Mesothelial cell of epicardium (in vitro differentiated cells): ENCODE data around the gene NFATC1. TPM values are rescaled to one million over a fixed set of nuclear protein-coding genes. Genes with fewer than 3 reads are reported as not detected.

Experiments
- DNase-seq, 2 experiments: peaks; one replicate each; pipeline ENCODE4 v3.0.0; 2021; ENCODE audit warnings: low spot score in 2 of 2; ENCODE audit not compliant: unreplicated experiment in 2 of 2
- H3K27ac Mint-ChIP-seq: 2 replicates; pipeline ENCODE4 v1.8.0; 2021; ENCODE audit warnings: mixed read lengths
- H3K27me3 Mint-ChIP-seq: 2 replicates; pipeline ENCODE4 v1.8.0; 2021; ENCODE audit warnings: low read depth, mixed read lengths
- H3K36me3 Mint-ChIP-seq: 2 replicates; pipeline ENCODE4 v1.8.0; 2021; ENCODE audit warnings: mixed read lengths
- H3K4me1 Mint-ChIP-seq: 2 replicates; pipeline ENCODE4 v1.8.0; 2021; ENCODE audit warnings: mixed read lengths
- H3K4me3 Mint-ChIP-seq: 2 replicates; pipeline ENCODE4 v1.8.0; 2021; ENCODE audit warnings: mild to moderate bottlenecking, moderate library complexity, mixed read lengths
- H3K9me3 Mint-ChIP-seq: 2 replicates; pipeline ENCODE4 v1.8.0; 2021; ENCODE audit warnings: mixed read lengths
- total RNA-seq: library from RNA; stranded (reverse); gene quantifications from 3 replicates; pipeline ENCODE4 v1.2.1, GENCODE V29; 2021
- TF ChIP-seq, protein P1 (sequence below): fragments of 200-600 bp; sonication (generic); IDR thresholded peaks from one replicate; pipeline ENCODE4 v1.5.0; 2021; ENCODE audit warnings: antibody characterized with exemption; ENCODE audit not compliant: unreplicated experiment

NFATC1 gene
- total RNA-seq, 1 donor from 2014 or later = 13.4 TPM

GRCh38 chr18:79383388-79384056 is 12.2 kb upstream of the NFATC1 start:
- H3K9me3 Mint-ChIP-seq = no peaks in the 10 kb centered on the region
- peaks cover 16% of the 10 kb centered on the region for H3K27me3 Mint-ChIP-seq
- TF ChIP-seq, protein P1, sequence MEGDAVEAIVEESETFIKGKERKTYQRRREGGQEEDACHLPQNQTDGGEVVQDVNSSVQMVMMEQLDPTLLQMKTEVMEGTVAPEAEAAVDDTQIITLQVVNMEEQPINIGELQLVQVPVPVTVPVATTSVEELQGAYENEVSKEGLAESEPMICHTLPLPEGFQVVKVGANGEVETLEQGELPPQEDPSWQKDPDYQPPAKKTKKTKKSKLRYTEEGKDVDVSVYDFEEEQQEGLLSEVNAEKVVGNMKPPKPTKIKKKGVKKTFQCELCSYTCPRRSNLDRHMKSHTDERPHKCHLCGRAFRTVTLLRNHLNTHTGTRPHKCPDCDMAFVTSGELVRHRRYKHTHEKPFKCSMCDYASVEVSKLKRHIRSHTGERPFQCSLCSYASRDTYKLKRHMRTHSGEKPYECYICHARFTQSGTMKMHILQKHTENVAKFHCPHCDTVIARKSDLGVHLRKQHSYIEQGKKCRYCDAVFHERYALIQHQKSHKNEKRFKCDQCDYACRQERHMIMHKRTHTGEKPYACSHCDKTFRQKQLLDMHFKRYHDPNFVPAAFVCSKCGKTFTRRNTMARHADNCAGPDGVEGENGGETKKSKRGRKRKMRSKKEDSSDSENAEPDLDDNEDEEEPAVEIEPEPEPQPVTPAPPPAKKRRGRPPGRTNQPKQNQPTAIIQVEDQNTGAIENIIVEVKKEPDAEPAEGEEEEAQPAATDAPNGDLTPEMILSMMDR = no peak
- no peak overlapping the region for H3K4me3 Mint-ChIP-seq
- peaks cover 2% of the 10 kb centered on the region for H3K4me1 Mint-ChIP-seq
- H3K36me3 Mint-ChIP-seq = peaks cover 5% of the 10 kb centered on the region
- H3K27ac Mint-ChIP-seq = no peak overlapping the region
- no peak for DNase-seq

DNA sequence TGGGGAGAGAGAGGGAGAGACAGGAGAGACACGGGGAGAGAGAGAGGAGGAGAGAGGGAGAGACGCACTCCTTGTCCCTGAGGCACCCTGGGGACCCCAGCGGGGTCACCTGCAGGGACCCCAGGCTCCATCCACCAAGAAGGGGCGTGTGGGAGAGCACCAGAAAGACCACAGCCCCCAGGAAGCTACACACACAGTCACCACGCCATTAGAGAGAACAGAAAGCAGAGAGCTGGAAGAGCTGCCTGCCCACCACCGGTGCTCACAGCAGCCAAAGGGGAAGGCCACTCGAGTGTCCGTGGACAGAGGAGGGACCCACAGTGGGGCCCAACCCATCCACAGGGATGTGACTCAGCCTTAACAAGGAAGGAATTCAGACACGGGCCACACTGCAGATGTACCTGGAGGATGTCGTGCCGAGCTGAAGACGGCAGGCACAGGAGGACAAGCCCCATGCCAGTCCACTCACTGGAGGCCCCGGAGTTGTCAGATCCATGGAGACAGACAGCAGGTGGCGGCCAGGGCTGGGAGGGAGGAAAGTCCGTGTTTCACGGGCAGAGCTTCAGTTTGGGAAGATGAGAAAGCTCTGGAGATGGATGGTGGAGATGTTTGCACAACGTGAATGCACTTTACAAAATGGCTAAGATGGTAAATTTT is 11.5 kb upstream of the NFATC1 start:
- Mint-ChIP-seq H3K9me3 (no peaks in the 10 kb centered on the region), H3K27me3 (peaks cover 23% of the 10 kb centered on the region), H3K27ac (peak overlapping the region; percentile 50), H3K4me3 (no peak overlapping the region), H3K4me1 (peaks cover 3% of the 10 kb centered on the region), H3K36me3 (no peaks in the 10 kb centered on the region)
- TF ChIP-seq, protein P1 = no peak
- no peak for DNase-seq

DNA sequence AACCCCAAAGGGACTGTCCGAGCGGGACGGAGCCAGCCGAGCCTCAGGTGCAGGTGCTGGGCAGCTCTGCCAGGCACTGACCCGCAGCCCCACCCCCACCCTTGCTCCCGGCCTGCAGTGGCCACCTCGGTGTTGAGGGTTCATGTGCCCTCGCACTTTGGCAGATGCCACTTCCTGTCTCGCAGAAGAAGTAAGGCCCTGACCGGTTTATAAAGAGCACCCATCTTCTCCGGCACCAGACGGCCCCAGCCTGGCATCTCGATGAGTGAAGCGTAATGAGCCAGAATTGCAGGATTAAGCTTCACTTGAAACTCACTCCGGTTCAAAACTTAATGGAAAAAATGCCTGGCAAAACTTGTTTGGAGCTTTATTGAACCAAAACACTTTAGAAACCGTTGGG is 10.9 kb upstream of the NFATC1 start:
- Mint-ChIP-seq H3K4me3 (no peak overlapping the region), H3K27me3 (peaks cover 28% of the 10 kb centered on the region), H3K36me3 (no peaks in the 10 kb centered on the region), H3K27ac (no peak overlapping the region), H3K4me1 (peaks cover 3% of the 10 kb centered on the region), H3K9me3 (no peaks in the 10 kb centered on the region)
- DNase-seq = no peak
- TF ChIP-seq, protein P1 = no peak

DNA sequence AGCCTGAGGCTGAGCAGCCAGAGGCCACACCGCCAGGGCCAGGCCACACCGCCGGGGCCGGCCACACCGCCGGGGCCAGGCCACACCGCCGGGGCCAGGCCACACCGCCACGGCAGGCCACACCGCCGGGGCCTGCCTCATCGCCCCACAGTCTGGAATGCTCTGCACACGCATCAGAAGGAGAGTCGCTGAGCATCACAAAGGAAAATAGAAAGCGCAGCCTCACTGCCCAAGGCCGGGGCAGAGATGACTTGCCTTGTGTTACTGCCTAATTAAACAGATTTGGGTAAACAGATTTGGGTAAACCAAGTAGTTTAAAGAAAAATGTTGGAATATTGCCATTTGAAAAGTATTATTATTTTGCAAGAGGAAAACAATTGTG is 10.4 kb upstream of the NFATC1 start:
- Mint-ChIP-seq H3K4me1 (peaks cover 3% of the 10 kb centered on the region), H3K9me3 (no peaks in the 10 kb centered on the region), H3K4me3 (no peak overlapping the region), H3K27ac (no peak overlapping the region), H3K36me3 (no peaks in the 10 kb centered on the region), H3K27me3 (peaks cover 30% of the 10 kb centered on the region)
- TF ChIP-seq, protein P1 = no peak
- DNase-seq = no peak

- TF ChIP-seq, protein P1 = no peak
- Mint-ChIP-seq H3K4me3 (no peak overlapping the region), H3K4me1 (peaks cover 3% of the 10 kb centered on the region), H3K27ac (no peak overlapping the region), H3K9me3 (no peaks in the 10 kb centered on the region), H3K36me3 (no peaks in the 10 kb centered on the region), H3K27me3 (peaks cover 35% of the 10 kb centered on the region)
- DNase-seq = no peak
These were observed 9.9 kb upstream of the NFATC1 start for GRCh38 chr18:79385708-79386341.
